Right ventricle myocardium superior (tissue), 1 donor: ENCODE results near the gene SIN3B. TPM values are rescaled to one million over a fixed set of nuclear protein-coding genes. Genes with fewer than 3 reads are reported as not detected.
A peak's percentile ranks its signal among the peaks of the same experiment; 100 is the strongest.
"Not testable (repeated sequence)": the region's sequence is repeated elsewhere in the genome, so short reads cannot be mapped to it uniquely, and the experiment has no call there.

ENCODE experiments used
- ATAC-seq: fragments of 200-7000 bp; cut with Tn5 transposase; one replicate; pipeline ENCODE4 v1.9.1; 2020; ENCODE audit warnings: mild to moderate bottlenecking; ENCODE audit not compliant: poor library complexity
- DNase-seq: peaks from one replicate; pipeline ENCODE4 v3.0.0-alpha.2; 2020
- intact Hi-C: fragments of 100-400 bp; cut with DNase I; formaldehyde crosslinking; loops from one replicate; pipeline ENCODE4 v1.11.2; 2022
- long read RNA-seq: library from polyadenylated mRNA; unstranded; transcript quantifications from one replicate; pipeline ENCODE4 v2.0.0, GENCODE V29; 2021
- total RNA-seq: library from RNA; stranded (reverse); fragmentation: NEBNext Ultra II Directional; extraction: Animal tissue kit (Norgen Biotek cat#: 25700); gene quantifications from one replicate; pipeline ENCODE4 v1.2.1, GENCODE V29; 2021
- donor health status: DM: no; HTN: yes; CAD: no; lungs with severe emphysema.

Gene SIN3B, protein sequence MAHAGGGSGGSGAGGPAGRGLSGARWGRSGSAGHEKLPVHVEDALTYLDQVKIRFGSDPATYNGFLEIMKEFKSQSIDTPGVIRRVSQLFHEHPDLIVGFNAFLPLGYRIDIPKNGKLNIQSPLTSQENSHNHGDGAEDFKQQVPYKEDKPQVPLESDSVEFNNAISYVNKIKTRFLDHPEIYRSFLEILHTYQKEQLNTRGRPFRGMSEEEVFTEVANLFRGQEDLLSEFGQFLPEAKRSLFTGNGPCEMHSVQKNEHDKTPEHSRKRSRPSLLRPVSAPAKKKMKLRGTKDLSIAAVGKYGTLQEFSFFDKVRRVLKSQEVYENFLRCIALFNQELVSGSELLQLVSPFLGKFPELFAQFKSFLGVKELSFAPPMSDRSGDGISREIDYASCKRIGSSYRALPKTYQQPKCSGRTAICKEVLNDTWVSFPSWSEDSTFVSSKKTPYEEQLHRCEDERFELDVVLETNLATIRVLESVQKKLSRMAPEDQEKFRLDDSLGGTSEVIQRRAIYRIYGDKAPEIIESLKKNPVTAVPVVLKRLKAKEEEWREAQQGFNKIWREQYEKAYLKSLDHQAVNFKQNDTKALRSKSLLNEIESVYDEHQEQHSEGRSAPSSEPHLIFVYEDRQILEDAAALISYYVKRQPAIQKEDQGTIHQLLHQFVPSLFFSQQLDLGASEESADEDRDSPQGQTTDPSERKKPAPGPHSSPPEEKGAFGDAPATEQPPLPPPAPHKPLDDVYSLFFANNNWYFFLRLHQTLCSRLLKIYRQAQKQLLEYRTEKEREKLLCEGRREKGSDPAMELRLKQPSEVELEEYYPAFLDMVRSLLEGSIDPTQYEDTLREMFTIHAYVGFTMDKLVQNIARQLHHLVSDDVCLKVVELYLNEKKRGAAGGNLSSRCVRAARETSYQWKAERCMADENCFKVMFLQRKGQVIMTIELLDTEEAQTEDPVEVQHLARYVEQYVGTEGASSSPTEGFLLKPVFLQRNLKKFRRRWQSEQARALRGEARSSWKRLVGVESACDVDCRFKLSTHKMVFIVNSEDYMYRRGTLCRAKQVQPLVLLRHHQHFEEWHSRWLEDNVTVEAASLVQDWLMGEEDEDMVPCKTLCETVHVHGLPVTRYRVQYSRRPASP
- 21.9 TPM for total RNA-seq
- long read RNA-seq, full-length matches to known transcripts = 20 of 45 reads
- long read RNA-seq, partial matches to known transcripts = 20 of 45 reads
- long read RNA-seq, other reads (novel, unspliced or antisense) = 5 of 45 reads

DNA sequence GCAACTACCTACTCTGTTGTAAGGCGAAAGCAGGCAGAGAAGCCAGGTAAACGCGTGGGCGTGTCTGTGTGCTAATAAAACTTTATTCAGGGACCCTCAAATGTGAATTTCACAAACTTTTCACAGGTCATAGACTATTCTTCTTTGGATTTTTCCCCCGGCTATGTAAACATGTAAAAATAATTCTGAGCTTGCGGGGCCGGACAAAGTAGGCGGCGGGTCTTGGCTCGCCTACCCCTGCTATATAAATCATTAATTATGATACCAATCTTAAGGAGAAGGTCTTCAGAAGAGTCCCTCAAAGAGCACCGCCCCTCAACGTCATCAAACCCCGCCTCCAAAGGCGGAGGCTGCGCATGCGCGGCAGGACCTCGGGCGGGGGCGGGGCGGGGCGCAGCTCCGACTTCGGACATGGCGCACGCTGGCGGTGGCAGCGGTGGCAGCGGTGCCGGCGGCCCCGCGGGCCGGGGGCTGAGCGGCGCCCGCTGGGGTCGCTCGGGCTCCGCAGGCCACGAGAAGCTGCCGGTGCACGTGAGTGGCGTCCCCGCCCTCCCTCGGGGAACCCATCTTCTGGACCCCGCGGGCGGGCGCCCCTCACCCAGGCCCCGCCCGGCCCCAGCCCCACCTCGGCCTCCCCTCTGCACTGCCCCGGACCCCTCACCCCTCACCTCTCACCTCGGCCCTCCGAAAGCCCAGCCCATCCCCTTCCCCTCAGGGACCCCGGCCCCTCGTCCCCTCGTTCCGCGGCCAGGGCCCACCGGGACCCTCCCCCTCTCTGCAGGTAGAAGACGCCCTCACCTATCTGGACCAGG lies at the start of gene SIN3B:
SIN3B (plus strand) TSS at position 389 of the 812 bp plus-strand sequence; CDS start at position 412, 23 bp downstream.
- DNase-seq (peak; percentile 89), ATAC-seq (peak; percentile 94)
- intact Hi-C loops = no loop called here

DNA sequence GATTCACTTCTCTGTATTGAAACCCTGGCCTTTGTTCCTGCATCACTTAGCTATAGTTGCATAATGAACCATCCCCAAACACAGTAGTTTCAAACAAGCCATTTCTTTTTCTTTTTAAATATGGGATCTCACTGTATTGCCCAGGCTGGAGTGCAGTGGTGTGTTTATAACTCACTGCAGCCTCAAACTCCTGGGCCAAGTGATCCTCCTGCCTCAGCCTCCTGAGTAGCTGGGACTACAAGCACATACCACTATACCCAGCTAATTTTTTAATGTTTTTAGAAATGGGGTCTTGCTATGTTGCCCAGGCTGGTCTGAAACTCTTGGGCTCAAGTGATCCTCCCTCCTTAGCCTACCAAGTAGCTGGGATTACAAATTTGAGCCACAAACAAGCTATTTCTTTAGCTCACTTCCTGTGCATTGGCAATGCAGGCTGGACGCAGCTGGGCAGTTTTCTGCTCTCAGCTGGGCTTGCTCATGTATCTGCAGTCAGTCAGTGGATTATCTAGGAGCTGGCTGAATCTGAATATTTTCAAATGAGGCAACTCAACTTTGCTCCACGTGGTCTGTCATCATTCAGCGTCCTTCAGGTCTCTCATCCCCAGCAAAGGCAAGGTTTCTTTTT lies 49.5 kb upstream of the SIN3B start:
- intact Hi-C loops = loop anchor here (10.0 kb wide), 1 partner anchor 125 kb away; no protein-coding TSS in a partner anchor
- ATAC-seq (no peak), DNase-seq (no peak)

DNA sequence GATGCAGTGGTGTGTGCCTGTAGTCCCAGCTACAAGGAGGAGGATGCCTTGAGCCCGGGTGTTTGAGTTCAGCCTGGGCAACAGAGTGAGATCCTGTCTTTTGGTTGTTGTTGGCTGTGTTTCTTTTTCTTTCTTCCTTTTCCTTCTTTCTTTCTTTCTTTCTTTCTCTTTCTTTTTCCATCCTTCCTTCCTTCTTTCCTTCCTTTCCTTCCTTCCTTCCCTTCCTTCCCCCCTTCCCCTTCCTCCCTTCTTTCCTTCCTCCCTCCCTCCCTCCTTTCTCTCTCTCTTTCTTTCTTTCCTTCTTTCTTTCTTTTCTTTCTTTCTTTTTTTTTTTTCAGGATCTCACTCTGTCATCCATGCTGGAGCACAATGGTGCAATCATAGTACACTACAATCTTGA lies 46.5 kb upstream of the SIN3B start:
- ATAC-seq = no peak
- DNase-seq = no peak
- intact Hi-C loops = no loop called here

DNA sequence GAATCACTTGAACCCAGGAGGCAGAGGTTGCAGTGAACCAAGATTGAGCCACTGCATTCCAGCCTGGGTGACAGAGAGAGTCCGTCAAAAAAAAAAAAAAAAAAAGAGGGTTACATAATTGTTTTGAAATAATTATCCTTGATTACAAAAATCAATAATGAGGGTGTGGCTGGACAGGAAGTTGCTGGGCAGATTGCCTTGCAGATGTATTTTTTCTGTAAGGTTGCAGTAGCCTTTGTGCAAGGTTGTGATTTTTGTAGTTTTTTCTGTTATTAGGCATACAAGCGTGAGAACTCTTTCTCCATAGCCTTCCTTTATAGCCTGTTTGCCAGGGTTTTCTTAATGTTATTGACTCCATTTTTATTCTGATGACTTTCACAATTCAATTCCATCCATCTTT lies 40.7 kb upstream of the SIN3B start:
- ATAC-seq = no peak
- DNase-seq = no peak
- intact Hi-C loops = no loop called here

DNA sequence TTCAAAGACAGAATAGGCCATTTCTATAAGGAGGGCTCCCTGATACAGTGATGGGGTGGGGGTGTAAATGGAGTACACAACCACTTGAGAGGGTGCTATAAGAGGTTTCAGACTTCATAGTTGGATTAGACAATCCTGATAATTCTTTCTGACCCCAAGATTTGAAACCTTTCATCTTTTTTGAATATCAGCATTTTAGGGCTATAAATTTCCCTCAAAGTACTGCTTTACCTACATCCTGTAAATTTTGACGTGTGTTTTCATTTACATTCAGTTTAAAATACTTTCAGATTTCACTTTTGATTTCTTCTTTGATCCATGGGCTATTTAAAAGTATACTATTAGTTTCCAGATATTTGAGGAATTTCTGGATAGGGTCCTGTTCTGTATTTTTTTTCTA lies 40.0 kb upstream of the SIN3B start:
- DNase-seq (no peak), ATAC-seq (no peak)
- intact Hi-C loops = no loop called here

DNA sequence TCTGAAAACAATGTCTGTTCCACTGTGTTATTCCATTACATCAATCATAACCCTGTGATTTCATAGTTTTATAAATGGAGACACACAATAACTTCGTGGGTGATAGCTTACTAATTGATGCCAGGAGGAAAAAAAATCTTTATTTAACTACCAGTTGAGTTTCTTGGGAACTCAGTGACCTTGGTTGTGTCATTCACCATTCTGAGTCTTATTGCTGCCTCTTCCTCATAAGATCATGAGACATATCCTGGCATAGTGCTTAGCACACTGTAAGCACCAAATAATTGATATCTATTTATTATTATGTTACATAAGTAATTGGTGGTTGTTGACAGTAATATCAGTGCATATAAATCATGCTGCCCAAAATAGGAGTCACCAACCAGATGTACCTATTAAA lies 39.1 kb upstream of the SIN3B start:
- intact Hi-C loops = no loop called here
- ATAC-seq (no peak), DNase-seq (no peak)

DNA sequence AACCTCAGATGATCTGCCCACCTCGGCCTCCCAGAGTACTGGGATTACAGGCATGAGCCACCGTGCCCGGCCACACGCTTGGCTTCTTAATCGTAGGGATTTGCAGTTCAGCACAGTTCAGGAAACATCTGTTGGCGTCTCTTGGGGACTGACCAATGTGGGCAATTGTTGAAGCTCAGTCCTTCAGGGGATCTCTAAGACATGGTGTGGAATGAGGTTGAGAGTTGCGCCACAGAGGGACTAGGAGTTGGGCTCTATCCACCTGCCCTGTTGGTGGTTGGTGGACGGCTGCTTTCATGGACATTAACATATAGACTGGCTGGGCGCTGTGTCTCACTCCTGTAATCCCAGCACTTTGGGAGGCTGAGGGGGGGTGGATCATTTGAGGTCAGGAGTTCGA lies 37.3 kb upstream of the SIN3B start:
- intact Hi-C loops = no loop called here
- DNase-seq = no peak
- ATAC-seq = no peak

DNA sequence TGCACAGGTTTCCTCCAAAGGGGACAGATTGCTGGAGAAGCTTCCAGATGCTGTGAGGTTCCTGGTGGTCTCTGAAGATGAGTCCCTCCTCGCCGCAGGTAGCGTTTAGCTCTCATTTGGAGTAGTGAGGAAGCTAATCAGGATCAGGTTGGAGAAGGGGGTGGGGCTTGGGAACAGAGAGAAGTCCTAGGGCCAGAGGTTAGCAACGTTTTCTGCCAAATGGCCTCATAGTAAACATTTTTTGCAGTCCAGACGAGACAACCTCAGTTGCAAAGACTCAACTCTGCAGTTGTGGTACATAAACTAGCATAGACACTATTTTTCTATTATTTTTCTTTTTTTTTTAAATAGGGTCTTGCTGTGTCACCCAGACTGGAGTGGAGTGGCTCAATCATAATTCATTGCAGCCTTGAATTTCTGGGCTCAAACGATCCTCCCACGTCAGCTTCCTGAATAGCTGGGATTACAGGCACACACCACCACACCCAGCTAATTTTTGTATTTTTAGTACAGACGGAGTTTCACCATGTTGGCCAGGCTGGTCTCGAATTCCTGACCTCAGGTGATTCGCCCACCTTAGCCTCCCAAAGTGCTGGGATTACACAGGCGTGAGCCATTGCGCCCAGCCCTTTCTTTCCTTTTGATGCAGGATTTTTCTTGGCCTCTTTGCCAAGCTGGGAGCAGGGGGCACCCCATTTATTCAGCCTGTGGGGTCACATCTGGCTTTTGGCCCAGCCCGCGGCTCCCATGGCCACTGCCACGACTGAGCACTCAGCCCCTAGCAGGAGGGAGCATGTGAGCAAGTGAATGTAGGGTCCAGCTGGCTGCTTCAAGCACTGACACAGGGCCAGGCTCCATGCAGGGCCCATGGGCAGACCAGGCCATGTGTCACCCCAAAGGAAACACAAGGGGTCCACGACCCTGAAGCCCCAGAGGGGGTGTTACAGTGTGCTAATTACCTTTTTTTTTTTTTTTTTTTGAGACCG lies 34.4 kb upstream of the SIN3B start:
- DNase-seq = no peak

DNA sequence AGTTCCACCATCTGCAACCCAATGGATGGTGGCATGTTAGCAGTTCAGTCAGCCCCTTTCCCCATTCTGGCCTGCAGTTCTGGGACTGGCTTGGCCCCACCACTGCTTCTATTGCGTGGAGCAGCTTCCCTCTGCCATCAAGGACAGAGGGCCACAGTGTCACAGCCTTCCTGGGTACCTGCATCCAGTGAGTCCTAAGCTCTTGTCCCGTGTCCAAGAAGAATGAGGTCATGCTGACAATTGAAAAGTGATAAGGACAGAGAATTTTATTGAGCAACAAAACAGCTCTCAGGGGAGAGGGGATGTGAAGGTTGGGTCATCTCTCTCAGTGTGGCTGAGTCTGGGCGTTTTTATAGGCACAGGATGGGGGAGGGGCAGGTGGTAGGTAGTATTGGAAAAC lies 33.5 kb upstream of the SIN3B start:
- no peak for DNase-seq
- intact Hi-C loops = no loop called here
- no peak for ATAC-seq

More for the DNA sequence above, 34.4 kb upstream of the SIN3B start:
- ATAC-seq = no peak
- intact Hi-C loops = no loop called here

DNA sequence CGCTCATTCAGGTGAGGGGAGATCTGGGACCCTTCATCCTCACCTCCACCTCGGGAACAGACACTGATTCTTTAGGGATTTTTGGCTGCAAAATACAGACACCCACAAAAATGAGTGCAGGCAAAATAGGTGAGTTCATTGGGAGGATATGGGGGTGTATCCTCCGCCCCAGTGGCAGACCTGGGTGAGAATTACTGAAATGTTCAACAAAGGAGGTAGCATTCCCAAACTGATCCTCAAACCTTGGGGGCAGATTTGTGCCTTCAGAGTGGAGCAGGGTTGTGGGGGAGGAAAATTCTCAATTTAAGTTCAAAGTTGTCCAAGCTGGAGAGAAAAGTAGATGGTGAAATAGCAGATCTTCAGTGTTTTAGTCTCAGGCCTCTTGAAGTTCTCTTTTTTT lies 31.3 kb upstream of the SIN3B start:
- DNase-seq (no peak), ATAC-seq (no peak)
- intact Hi-C loops = no loop called here

DNA sequence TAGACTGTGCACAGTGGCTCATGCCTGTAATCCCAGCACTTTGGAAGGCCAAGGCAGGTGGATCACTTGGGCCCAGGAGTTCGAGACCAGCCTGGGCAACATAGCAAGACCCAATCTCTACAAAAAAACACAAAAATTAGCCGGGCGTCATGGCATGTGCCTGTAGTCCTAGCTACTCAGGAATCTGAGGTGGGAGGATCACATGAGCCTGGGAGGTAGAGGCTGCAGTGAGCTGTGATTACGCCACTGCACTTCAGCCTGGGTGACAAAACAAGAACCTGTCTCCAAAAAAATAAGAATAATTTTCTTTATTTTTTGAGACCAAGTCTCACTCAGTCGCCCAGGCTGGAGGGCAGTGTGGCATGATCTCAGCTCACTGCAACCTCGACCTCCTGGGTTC lies 30.9 kb upstream of the SIN3B start:
- ATAC-seq, DNase-seq, intact Hi-C loops: not testable (repeated sequence)

DNA sequence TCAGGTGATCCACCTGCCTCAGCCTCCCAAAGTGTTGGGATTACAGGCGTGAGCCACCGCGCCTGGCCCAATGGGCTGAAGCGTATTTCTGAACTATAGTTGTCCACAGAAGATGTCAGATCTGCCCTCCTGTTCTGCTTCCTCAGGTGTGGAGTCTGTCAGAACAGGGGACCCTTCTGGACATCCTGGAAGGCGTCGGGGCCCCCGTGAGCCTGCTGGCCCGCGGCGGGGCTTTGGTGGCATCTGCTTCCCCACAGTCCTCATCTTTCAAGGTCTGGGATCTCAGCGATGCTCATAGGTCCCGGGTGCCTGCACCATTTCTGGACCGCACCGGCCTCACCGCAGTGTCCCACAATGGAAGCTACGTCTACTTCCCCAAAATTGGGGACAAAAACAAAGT lies 29.5 kb upstream of the SIN3B start:
- intact Hi-C loops = no loop called here
- DNase-seq = no peak
- no peak for ATAC-seq

DNA sequence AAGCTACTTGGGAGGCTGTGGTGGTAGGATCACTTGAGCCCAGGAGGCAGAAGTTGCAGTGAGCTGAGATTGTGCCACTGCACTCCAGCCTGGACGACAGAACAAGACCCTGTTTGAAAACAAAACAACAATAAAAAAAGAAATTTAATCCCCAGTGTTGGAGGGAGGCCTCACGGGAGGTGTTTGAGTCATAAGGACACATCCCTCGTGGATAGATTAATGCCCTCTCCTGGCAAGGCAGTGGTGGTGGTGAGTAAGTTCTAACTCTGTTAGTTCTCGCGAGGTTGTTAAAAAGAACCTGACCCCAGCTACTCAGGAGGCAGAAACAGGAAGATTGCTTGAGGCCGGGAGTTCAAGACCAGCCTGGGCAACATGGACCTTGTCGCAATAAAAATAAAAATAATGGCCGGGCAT lies 27.6 kb upstream of the SIN3B start:
- no peak for DNase-seq
- intact Hi-C loops = no loop called here

DNA sequence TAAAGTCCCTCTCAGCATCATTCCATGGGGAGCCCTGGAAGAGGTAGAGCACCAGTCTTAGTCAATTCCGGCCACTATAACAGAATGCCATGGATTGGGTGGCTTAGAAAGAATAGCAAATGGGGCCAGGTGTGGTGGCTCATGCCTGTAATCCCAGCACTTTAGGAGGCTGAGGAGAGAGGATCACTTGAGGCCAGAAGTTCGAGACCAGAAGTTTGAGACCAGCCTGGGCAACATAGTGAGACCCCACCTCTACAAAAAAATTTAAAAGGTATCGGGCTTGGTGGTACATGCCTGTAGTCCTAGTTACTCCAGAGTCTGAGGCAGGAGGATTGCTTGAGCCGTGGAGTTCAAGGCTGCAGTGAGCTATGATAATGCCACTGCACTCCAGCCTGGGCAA lies 25.0 kb upstream of the SIN3B start:
- no peak for ATAC-seq
- DNase-seq = no peak
- intact Hi-C loops = no loop called here

More for the DNA sequence above, 27.6 kb upstream of the SIN3B start:
- ATAC-seq = no peak

DNA sequence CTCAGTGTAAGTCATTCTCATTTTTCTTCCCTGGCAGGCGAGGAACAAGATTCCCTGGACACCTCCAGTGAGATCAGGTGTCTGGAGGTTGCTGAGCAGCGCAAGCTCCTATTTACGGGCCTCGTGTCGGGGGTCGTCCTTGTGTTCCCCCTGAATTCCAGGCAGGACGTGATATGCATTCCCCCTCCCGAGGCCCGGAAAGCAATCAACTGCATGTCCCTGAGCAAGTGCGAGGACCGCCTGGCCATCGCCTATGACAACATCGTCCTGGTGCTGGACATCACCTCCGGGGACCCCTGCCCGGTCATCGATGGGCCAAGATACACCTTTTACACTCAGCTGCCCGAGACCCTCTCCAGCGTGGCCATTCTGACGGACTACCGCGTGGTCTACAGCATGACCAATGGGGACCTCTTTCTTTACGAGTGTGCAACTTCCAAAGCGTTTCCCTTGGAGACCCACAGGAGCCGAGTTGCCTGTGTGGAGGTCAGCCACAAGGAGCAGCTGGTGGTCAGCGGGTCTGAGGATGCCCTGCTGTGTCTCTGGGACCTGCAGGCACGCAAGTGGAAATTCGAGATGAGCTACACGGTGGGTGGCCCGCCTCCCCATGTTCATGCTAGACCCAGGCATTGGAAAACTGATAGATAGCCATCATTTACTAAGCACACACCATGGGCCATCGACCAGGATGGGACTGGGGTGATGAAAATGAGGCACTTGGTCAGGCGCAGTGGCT lies 21.5 kb upstream of the SIN3B start:
- DNase-seq (no peak), ATAC-seq (no peak)
- intact Hi-C loops = no loop called here

DNA sequence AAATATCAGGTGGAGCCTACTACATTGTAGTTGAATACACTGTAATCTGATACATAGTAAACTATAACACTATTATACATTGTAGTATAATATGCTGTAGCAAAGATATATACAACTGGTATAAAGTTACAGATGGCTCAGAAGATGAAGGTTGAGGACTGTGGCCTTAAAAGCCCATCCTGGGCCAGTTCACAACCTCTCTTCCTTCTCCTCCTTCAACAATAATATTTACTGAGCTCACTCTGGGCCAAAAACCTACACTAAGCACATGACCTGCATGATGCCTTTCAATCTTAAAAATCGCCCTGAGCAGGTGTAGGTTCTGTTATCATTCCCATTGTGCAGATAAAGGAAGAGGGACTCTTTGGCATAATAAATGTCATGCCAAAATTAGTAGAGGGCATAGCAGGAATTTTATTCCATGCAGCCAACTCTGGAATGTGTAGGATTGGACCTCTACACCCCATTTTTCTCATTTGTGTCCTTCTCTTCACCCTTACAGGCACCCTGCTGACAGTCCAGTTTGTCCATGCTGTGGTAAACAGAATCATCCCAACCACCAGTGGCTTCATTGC lies 14.6 kb upstream of the SIN3B start:
- DNase-seq = no peak
- no peak for ATAC-seq
- intact Hi-C loops = no loop called here
